HL-60 (cell line): ENCODE measurements around the gene CIART.

Experiments
- DNase-seq, 2 experiments: peaks; one replicate each; pipeline ENCODE4 v3.0.0-alpha.2; 2010 to 2020; ENCODE audit warnings: low read depth in 1 of 2, low spot score in 1 of 2
- H3K27ac ChIP-seq: fragments of 250-450 bp; sonication (Bioruptor Pico); replicated peaks from 2 replicates; pipeline ENCODE4 v1.5.1; 2020; ENCODE audit warnings: mild to moderate bottlenecking, moderate library complexity
- H3K27me3 ChIP-seq: fragments of 250-450 bp; sonication (Bioruptor Pico); 2 replicates; pipeline ENCODE4 v1.5.1; 2021; ENCODE audit warnings: mild to moderate bottlenecking, moderate library complexity; ENCODE audit not compliant: insufficient read depth, poor library complexity, severe bottlenecking
- H3K4me3 ChIP-seq: replicated peaks from 2 replicates; pipeline ENCODE4 v1.5.1; 2011; ENCODE audit warnings: mild to moderate bottlenecking, control low read depth, low read length; ENCODE audit not compliant: insufficient read depth
- GABPA ChIP-seq: IDR thresholded peaks from 2 replicates; pipeline ENCODE4 v1.6.1; 2012; ENCODE audit warnings: low read depth
- POLR2AphosphoS5 ChIP-seq: IDR thresholded peaks from 2 replicates; pipeline ENCODE4 v1.6.1; 2012; ENCODE audit warnings: low read depth
- SPI1 ChIP-seq: IDR thresholded peaks from 2 replicates; pipeline ENCODE4 v1.6.1; 2012; ENCODE audit warnings: low read depth, mild to moderate bottlenecking, borderline replicate concordance
- TF ChIP-seq, protein P1 (sequence below): IDR thresholded peaks from 2 replicates; pipeline ENCODE4 v1.6.1; 2012; ENCODE audit warnings: low read depth; ENCODE audit not compliant: insufficient replicate concordance
- TF ChIP-seq, protein P2 (sequence below): IDR thresholded peaks from one replicate; pipeline ENCODE4 v1.5.1; 2011; ENCODE audit warnings: low read length, control low read depth, inconsistent platforms; ENCODE audit not compliant: insufficient read depth

The CIART gene

DNA sequence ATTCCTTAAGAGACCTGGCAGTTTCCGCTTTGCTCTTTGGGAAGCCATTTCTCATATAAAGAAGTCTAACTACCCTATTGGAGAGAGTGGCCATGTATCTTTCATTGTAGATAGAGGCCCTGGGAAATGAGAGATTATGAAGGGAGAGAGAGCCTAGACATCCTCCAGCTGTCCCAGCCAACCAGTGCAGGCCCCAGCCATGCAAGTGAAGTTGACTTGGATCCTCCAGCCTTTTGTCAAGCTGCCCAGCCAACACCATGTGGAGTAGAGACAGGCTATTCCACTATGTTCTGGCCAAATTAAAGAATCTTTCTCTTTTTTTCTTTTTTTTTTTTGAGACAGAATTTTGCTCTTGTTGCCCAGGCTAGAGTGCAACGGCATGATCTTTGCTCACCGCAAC, 39.4 kb upstream of the CIART start:
- DNase-seq, result no peak
- TF ChIP-seq POLR2AphosphoS5, result no peak
- TF ChIP-seq, protein P1, sequence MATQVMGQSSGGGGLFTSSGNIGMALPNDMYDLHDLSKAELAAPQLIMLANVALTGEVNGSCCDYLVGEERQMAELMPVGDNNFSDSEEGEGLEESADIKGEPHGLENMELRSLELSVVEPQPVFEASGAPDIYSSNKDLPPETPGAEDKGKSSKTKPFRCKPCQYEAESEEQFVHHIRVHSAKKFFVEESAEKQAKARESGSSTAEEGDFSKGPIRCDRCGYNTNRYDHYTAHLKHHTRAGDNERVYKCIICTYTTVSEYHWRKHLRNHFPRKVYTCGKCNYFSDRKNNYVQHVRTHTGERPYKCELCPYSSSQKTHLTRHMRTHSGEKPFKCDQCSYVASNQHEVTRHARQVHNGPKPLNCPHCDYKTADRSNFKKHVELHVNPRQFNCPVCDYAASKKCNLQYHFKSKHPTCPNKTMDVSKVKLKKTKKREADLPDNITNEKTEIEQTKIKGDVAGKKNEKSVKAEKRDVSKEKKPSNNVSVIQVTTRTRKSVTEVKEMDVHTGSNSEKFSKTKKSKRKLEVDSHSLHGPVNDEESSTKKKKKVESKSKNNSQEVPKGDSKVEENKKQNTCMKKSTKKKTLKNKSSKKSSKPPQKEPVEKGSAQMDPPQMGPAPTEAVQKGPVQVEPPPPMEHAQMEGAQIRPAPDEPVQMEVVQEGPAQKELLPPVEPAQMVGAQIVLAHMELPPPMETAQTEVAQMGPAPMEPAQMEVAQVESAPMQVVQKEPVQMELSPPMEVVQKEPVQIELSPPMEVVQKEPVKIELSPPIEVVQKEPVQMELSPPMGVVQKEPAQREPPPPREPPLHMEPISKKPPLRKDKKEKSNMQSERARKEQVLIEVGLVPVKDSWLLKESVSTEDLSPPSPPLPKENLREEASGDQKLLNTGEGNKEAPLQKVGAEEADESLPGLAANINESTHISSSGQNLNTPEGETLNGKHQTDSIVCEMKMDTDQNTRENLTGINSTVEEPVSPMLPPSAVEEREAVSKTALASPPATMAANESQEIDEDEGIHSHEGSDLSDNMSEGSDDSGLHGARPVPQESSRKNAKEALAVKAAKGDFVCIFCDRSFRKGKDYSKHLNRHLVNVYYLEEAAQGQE, result no peak
- TF ChIP-seq GABPA, result no peak
- TF ChIP-seq, protein P2, sequence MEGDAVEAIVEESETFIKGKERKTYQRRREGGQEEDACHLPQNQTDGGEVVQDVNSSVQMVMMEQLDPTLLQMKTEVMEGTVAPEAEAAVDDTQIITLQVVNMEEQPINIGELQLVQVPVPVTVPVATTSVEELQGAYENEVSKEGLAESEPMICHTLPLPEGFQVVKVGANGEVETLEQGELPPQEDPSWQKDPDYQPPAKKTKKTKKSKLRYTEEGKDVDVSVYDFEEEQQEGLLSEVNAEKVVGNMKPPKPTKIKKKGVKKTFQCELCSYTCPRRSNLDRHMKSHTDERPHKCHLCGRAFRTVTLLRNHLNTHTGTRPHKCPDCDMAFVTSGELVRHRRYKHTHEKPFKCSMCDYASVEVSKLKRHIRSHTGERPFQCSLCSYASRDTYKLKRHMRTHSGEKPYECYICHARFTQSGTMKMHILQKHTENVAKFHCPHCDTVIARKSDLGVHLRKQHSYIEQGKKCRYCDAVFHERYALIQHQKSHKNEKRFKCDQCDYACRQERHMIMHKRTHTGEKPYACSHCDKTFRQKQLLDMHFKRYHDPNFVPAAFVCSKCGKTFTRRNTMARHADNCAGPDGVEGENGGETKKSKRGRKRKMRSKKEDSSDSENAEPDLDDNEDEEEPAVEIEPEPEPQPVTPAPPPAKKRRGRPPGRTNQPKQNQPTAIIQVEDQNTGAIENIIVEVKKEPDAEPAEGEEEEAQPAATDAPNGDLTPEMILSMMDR, result no peak
- TF ChIP-seq SPI1, result no peak
- H3K4me3 ChIP-seq, result no peak overlapping the region

GRCh38 chr1:150249936-150250335, 32.4 kb upstream of the CIART start:
- peak in 1 of 2 experiments; percentile 5 for DNase-seq
- TF ChIP-seq GABPA (no peak), SPI1 (no peak), POLR2AphosphoS5 (no peak)
- TF ChIP-seq, protein P1, result no peak
- TF ChIP-seq, protein P2, result no peak
- H3K4me3 ChIP-seq, result no peak overlapping the region
- H3K27me3 ChIP-seq, result no peaks in the 10 kb centered on the region
- H3K27ac ChIP-seq, result no peak overlapping the region

More for the DNA sequence above, 39.4 kb upstream of the CIART start:
- no peaks in the 10 kb centered on the region for H3K27me3 ChIP-seq
- H3K27ac ChIP-seq, result no peak overlapping the region

GRCh38 chr1:150256198-150256553, 26.2 kb upstream of the CIART start:
- H3K4me3 ChIP-seq, result no peak overlapping the region
- H3K27me3 ChIP-seq, result peaks cover 4% of the 10 kb centered on the region
- no peak overlapping the region for H3K27ac ChIP-seq
- TF ChIP-seq POLR2AphosphoS5, result no peak
- no peak for TF ChIP-seq GABPA
- TF ChIP-seq, protein P2, result no peak
- TF ChIP-seq SPI1, result no peak
- TF ChIP-seq, protein P1, result no peak
- DNase-seq, result no peak
